Measurements from ENCODE around the gene CES3.

The CES3 gene

GRCh38 chr16:66937725-66938337 lies 23.2 kb upstream of the CES3 start:
- no peaks in the 10 kb centered on the region for H3K9me2 ChIP-seq (ENCODE audit: low read depth, low read length)
- H3K27ac ChIP-seq (ENCODE audit: low read depth, low read length, poor library complexity, severe bottlenecking) = no peak overlapping the region
- H4K20me1 ChIP-seq (ENCODE audit: insufficient read depth, low read length) = no peaks in the 10 kb centered on the region
- no peaks in the 10 kb centered on the region for H3K9me3 ChIP-seq (ENCODE audit: low read length)
- no peak overlapping the region for H2AFZ ChIP-seq (ENCODE audit: low read length)
- no peak overlapping the region for H3K9ac ChIP-seq (ENCODE audit: low read length)
- H3K4me1 ChIP-seq (ENCODE audit: insufficient read depth, low read length, severe bottlenecking) = peaks cover 21% of the 10 kb centered on the region
- no peak overlapping the region for H3K4me2 ChIP-seq (ENCODE audit: low read length)
- no peak overlapping the region for H3K4me3 ChIP-seq (ENCODE audit: low read depth, low read length, poor library complexity, severe bottlenecking)
- H3K27me3 ChIP-seq (ENCODE audit: insufficient read depth, low read length) = no peaks in the 10 kb centered on the region
- H3K79me2 ChIP-seq (ENCODE audit: insufficient read depth, low read length) = no peaks in the 10 kb centered on the region
- peaks cover 11% of the 10 kb centered on the region; the same call in 1 of the 2 replicates for H3K36me3 ChIP-seq (ENCODE audit: insufficient read depth, low read length)
- H3F3A ChIP-seq (ENCODE audit: insufficient read depth, low read length) = no peaks in the 10 kb centered on the region
- no peak for TF ChIP-seq EZH2 (IDR thresholded peaks at IDR 0.05; ENCODE audit: borderline replicate concordance, low read length)
- TF ChIP-seq CTCF (IDR thresholded peaks at IDR 0.05; ENCODE audit: low read length) = no peak

DNA sequence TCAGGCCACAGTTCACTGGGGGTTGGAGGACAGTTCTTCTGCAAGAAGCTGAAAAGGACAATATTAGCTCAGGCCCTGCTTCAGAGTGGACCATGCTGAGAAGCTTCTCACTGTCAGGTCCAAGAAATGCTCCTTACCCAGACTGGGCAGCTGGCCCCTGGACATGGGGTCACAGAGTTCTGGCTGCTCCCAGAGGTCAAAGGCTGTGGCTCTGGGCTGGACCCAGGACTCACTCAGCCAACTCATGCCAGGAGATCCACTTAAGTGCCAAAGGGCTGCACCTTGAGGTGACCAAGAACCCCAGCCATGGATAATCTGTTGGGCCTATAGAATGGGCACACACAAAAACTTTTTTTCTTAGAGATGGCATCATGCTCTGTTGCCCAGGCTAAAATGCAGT lies 21.7 kb upstream of the CES3 start:
- Histone ChIP-seq H3K9me3 (ENCODE audit: low read length) (no peaks in the 10 kb centered on the region), H3F3A (ENCODE audit: insufficient read depth, low read length) (no peaks in the 10 kb centered on the region), H3K4me2 (ENCODE audit: low read length) (no peak overlapping the region), H3K9me2 (ENCODE audit: low read depth, low read length) (no peaks in the 10 kb centered on the region), H3K9ac (ENCODE audit: low read length) (no peak overlapping the region), H4K20me1 (ENCODE audit: insufficient read depth, low read length) (no peaks in the 10 kb centered on the region), H3K4me3 (ENCODE audit: low read depth, low read length, poor library complexity, severe bottlenecking) (no peak overlapping the region), H3K79me2 (ENCODE audit: insufficient read depth, low read length) (no peaks in the 10 kb centered on the region), H3K36me3 (ENCODE audit: insufficient read depth, low read length) (peaks cover 18% of the 10 kb centered on the region; the same call in 1 of the 2 replicates), H3K27me3 (ENCODE audit: insufficient read depth, low read length) (no peaks in the 10 kb centered on the region), H3K4me1 (ENCODE audit: insufficient read depth, low read length, severe bottlenecking) (peaks cover 12% of the 10 kb centered on the region), H3K27ac (ENCODE audit: low read depth, low read length, poor library complexity, severe bottlenecking) (no peak overlapping the region), H2AFZ (ENCODE audit: low read length) (no peak overlapping the region)
- TF ChIP-seq EZH2 (IDR thresholded peaks at IDR 0.05; ENCODE audit: borderline replicate concordance, low read length) = no peak
- no peak for TF ChIP-seq CTCF (IDR thresholded peaks at IDR 0.05; ENCODE audit: low read length)

GRCh38 chr16:66940236-66940635 lies 20.8 kb upstream of the CES3 start:
- no peak overlapping the region for H3K4me2 ChIP-seq (ENCODE audit: low read length)
- no peak overlapping the region for H3K4me3 ChIP-seq (ENCODE audit: low read depth, low read length, poor library complexity, severe bottlenecking)
- peaks cover 18% of the 10 kb centered on the region; the same call in 1 of the 2 replicates for H3K36me3 ChIP-seq (ENCODE audit: insufficient read depth, low read length)
- no peaks in the 10 kb centered on the region for H3K79me2 ChIP-seq (ENCODE audit: insufficient read depth, low read length)
- TF ChIP-seq EZH2 (IDR thresholded peaks at IDR 0.05; ENCODE audit: borderline replicate concordance, low read length) = no peak
- no peak for TF ChIP-seq CTCF (IDR thresholded peaks at IDR 0.05; ENCODE audit: low read length)
- no peak overlapping the region for H2AFZ ChIP-seq (ENCODE audit: low read length)
- H4K20me1 ChIP-seq (ENCODE audit: insufficient read depth, low read length) = no peaks in the 10 kb centered on the region
- H3K27me3 ChIP-seq (ENCODE audit: insufficient read depth, low read length) = no peaks in the 10 kb centered on the region
- no peak overlapping the region for H3K27ac ChIP-seq (ENCODE audit: low read depth, low read length, poor library complexity, severe bottlenecking)
- no peak overlapping the region for H3K9ac ChIP-seq (ENCODE audit: low read length)
- H3K9me2 ChIP-seq (ENCODE audit: low read depth, low read length) = no peaks in the 10 kb centered on the region
- H3K4me1 ChIP-seq (ENCODE audit: insufficient read depth, low read length, severe bottlenecking) = peaks cover 8% of the 10 kb centered on the region
- no peaks in the 10 kb centered on the region for H3F3A ChIP-seq (ENCODE audit: insufficient read depth, low read length)
- H3K9me3 ChIP-seq (ENCODE audit: low read length) = no peaks in the 10 kb centered on the region
